ENCODE data around the gene ZNF219. TPM values are rescaled to one million over a fixed set of nuclear protein-coding genes. Genes with fewer than 3 reads are reported as not detected.

Gene ZNF219
- total and polyA plus RNA-seq, 2 of the 13 experiments (the other 11 are each of a cell fraction or from before 2014, with no cell fraction given) = 34.5 to 36.6 TPM

DNA sequence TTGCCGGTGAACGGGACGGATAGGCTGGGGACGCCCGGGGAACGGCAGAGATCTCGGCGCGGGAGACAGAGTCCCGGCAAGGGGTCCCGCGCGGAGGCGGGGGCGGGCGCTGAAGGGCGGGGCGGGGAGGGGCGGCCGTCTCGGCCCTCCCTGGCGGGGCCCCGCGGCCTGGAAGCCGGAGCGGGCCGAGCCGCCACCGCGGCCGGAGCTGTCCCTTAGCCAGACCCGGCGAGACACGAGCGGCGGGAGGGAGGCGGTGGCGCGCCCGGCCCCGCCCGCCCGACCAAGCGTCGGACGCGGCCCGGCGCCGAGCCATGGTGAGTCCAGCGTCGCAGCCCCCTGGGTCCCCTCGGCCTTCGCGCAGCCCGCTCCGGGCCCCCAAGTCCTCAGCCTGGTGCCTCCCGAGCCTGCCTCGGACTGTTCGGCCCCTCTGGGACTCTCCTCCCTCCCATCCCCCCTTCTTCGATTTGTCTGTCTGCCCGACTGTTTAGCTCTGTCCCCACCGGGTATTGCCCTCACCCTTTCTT is 28.3 kb downstream of the ZNF219 start, which contains the start of gene ARHGEF40 (continued):
- TF ChIP-seq, protein P1, sequence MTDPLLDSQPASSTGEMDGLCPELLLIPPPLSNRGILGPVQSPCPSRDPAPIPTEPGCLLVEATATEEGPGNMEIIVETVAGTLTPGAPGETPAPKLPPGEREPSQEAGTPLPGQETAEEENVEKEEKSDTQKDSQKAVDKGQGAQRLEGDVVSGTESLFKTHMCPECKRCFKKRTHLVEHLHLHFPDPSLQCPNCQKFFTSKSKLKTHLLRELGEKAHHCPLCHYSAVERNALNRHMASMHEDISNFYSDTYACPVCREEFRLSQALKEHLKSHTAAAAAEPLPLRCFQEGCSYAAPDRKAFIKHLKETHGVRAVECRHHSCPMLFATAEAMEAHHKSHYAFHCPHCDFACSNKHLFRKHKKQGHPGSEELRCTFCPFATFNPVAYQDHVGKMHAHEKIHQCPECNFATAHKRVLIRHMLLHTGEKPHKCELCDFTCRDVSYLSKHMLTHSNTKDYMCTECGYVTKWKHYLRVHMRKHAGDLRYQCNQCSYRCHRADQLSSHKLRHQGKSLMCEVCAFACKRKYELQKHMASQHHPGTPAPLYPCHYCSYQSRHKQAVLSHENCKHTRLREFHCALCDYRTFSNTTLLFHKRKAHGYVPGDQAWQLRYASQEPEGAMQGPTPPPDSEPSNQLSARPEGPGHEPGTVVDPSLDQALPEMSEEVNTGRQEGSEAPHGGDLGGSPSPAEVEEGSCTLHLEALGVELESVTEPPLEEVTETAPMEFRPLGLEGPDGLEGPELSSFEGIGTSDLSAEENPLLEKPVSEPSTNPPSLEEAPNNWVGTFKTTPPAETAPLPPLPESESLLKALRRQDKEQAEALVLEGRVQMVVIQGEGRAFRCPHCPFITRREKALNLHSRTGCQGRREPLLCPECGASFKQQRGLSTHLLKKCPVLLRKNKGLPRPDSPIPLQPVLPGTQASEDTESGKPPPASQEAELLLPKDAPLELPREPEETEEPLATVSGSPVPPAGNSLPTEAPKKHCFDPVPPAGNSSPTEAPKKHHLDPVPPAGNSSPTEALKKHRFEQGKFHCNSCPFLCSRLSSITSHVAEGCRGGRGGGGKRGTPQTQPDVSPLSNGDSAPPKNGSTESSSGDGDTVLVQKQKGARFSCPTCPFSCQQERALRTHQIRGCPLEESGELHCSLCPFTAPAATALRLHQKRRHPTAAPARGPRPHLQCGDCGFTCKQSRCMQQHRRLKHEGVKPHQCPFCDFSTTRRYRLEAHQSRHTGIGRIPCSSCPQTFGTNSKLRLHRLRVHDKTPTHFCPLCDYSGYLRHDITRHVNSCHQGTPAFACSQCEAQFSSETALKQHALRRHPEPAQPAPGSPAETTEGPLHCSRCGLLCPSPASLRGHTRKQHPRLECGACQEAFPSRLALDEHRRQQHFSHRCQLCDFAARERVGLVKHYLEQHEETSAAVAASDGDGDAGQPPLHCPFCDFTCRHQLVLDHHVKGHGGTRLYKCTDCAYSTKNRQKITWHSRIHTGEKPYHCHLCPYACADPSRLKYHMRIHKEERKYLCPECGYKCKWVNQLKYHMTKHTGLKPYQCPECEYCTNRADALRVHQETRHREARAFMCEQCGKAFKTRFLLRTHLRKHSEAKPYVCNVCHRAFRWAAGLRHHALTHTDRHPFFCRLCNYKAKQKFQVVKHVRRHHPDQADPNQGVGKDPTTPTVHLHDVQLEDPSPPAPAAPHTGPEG (CRISPR knock-in tag; IDR thresholded peaks at IDR 0.05) = no peak; the same call in 1 of the 2 replicates
- TF ChIP-seq ZNF75D (CRISPR knock-in tag; IDR thresholded peaks at IDR 0.05; ENCODE audit: borderline replicate concordance) (no peak), SRSF9 (IDR thresholded peaks at IDR 0.05; ENCODE audit: borderline replicate concordance, insufficient read depth, low read depth, low read length, poor library complexity, severe bottlenecking) (no peak), PTBP1 (IDR thresholded peaks at IDR 0.05; ENCODE audit: low read depth, low read length, poor library complexity, severe bottlenecking) (no peak), ZKSCAN5 (CRISPR knock-in tag; IDR thresholded peaks at IDR 0.05) (no peak), POLR2A (IDR thresholded peaks at IDR 0.05; ENCODE audit: insufficient read depth in 1 of 2, low read depth in 2 of 2, low read length in 2 of 2) (peak in 1 of 2 experiments; percentile 24; a peak in 1 of 4 replicates), NFKB2 (CRISPR knock-in tag; IDR thresholded peaks at IDR 0.05; ENCODE audit: borderline replicate concordance) (no peak), PHF20 (CRISPR knock-in tag; IDR thresholded peaks at IDR 0.05) (no peak), ZNF383 (CRISPR knock-in tag; IDR thresholded peaks at IDR 0.05; ENCODE audit: borderline replicate concordance) (no peak), ATRX (CRISPR knock-in tag; IDR thresholded peaks at IDR 0.05; ENCODE audit: borderline replicate concordance) (no peak), ESRRA (CRISPR knock-in tag; IDR thresholded peaks at IDR 0.05; ENCODE audit: low read depth) (no peak), KDM2A (CRISPR knock-in tag; IDR thresholded peaks at IDR 0.05; ENCODE audit: borderline replicate concordance, low read depth) (peak; percentile 31; the same call in 1 of the 2 replicates)
- TF ChIP-seq, protein P2, sequence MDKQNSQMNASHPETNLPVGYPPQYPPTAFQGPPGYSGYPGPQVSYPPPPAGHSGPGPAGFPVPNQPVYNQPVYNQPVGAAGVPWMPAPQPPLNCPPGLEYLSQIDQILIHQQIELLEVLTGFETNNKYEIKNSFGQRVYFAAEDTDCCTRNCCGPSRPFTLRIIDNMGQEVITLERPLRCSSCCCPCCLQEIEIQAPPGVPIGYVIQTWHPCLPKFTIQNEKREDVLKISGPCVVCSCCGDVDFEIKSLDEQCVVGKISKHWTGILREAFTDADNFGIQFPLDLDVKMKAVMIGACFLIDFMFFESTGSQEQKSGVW (CRISPR knock-in tag; IDR thresholded peaks at IDR 0.05; ENCODE audit: borderline replicate concordance) = no peak
- TF ChIP-seq, protein P3, sequence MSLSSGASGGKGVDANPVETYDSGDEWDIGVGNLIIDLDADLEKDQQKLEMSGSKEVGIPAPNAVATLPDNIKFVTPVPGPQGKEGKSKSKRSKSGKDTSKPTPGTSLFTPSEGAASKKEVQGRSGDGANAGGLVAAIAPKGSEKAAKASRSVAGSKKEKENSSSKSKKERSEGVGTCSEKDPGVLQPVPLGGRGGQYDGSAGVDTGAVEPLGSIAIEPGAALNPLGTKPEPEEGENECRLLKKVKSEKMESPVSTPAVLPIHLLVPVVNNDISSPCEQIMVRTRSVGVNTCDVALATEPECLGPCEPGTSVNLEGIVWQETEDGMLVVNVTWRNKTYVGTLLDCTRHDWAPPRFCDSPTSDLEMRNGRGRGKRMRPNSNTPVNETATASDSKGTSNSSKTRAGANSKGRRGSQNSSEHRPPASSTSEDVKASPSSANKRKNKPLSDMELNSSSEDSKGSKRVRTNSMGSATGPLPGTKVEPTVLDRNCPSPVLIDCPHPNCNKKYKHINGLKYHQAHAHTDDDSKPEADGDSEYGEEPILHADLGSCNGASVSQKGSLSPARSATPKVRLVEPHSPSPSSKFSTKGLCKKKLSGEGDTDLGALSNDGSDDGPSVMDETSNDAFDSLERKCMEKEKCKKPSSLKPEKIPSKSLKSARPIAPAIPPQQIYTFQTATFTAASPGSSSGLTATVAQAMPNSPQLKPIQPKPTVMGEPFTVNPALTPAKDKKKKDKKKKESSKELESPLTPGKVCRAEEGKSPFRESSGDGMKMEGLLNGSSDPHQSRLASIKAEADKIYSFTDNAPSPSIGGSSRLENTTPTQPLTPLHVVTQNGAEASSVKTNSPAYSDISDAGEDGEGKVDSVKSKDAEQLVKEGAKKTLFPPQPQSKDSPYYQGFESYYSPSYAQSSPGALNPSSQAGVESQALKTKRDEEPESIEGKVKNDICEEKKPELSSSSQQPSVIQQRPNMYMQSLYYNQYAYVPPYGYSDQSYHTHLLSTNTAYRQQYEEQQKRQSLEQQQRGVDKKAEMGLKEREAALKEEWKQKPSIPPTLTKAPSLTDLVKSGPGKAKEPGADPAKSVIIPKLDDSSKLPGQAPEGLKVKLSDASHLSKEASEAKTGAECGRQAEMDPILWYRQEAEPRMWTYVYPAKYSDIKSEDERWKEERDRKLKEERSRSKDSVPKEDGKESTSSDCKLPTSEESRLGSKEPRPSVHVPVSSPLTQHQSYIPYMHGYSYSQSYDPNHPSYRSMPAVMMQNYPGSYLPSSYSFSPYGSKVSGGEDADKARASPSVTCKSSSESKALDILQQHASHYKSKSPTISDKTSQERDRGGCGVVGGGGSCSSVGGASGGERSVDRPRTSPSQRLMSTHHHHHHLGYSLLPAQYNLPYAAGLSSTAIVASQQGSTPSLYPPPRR (CRISPR knock-in tag; IDR thresholded peaks at IDR 0.05; ENCODE audit: borderline replicate concordance) = no peak; the same call in 1 of the 2 replicates

All from HepG2 (cell line).